ENCODE results near the gene HIGD1A.

DNA sequence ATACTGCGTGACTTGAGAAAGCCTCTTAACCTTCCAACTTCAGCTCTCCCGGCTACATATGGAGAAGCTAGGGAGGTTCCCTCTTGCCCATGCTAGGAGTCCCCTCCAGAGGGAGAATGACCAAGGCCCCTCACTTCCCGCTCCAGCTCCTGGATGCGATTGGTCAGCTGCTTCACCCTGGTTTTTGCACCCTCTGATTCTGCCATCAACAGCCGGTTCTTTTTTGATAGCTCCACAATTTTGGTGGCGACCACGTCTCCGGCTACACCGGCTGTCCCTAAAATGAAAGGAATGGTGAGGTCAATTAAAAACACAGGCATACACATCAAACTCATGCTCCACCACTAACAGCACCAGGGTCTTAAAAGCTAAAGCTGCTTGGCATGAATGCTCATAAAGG lies 51.8 kb downstream of the HIGD1A start:
- no peak for TF ChIP-seq ZNF317 (CRISPR knock-in tag; IDR thresholded peaks at IDR 0.05; ENCODE audit: borderline replicate concordance, low read depth)
- TF ChIP-seq, protein P1, sequence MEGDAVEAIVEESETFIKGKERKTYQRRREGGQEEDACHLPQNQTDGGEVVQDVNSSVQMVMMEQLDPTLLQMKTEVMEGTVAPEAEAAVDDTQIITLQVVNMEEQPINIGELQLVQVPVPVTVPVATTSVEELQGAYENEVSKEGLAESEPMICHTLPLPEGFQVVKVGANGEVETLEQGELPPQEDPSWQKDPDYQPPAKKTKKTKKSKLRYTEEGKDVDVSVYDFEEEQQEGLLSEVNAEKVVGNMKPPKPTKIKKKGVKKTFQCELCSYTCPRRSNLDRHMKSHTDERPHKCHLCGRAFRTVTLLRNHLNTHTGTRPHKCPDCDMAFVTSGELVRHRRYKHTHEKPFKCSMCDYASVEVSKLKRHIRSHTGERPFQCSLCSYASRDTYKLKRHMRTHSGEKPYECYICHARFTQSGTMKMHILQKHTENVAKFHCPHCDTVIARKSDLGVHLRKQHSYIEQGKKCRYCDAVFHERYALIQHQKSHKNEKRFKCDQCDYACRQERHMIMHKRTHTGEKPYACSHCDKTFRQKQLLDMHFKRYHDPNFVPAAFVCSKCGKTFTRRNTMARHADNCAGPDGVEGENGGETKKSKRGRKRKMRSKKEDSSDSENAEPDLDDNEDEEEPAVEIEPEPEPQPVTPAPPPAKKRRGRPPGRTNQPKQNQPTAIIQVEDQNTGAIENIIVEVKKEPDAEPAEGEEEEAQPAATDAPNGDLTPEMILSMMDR (IDR thresholded peaks at IDR 0.05): no peak
- TF ChIP-seq, protein P2, sequence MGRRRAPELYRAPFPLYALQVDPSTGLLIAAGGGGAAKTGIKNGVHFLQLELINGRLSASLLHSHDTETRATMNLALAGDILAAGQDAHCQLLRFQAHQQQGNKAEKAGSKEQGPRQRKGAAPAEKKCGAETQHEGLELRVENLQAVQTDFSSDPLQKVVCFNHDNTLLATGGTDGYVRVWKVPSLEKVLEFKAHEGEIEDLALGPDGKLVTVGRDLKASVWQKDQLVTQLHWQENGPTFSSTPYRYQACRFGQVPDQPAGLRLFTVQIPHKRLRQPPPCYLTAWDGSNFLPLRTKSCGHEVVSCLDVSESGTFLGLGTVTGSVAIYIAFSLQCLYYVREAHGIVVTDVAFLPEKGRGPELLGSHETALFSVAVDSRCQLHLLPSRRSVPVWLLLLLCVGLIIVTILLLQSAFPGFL (CRISPR knock-in tag; IDR thresholded peaks at IDR 0.05; ENCODE audit: borderline replicate concordance): no peak
- TF ChIP-seq, protein P3, sequence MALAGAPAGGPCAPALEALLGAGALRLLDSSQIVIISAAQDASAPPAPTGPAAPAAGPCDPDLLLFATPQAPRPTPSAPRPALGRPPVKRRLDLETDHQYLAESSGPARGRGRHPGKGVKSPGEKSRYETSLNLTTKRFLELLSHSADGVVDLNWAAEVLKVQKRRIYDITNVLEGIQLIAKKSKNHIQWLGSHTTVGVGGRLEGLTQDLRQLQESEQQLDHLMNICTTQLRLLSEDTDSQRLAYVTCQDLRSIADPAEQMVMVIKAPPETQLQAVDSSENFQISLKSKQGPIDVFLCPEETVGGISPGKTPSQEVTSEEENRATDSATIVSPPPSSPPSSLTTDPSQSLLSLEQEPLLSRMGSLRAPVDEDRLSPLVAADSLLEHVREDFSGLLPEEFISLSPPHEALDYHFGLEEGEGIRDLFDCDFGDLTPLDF (CRISPR knock-in tag; IDR thresholded peaks at IDR 0.05): no peak
- TF ChIP-seq, protein P4, sequence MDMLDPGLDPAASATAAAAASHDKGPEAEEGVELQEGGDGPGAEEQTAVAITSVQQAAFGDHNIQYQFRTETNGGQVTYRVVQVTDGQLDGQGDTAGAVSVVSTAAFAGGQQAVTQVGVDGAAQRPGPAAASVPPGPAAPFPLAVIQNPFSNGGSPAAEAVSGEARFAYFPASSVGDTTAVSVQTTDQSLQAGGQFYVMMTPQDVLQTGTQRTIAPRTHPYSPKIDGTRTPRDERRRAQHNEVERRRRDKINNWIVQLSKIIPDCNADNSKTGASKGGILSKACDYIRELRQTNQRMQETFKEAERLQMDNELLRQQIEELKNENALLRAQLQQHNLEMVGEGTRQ (CRISPR knock-in tag; IDR thresholded peaks at IDR 0.05): no peak
